Kidney epithelial cell (primary cell): ENCODE data around the gene LRRC8C. TPM values are rescaled to one million over a fixed set of nuclear protein-coding genes. Genes with fewer than 3 reads are reported as not detected.
A peak's percentile ranks its signal among the peaks of the same experiment; 100 is the strongest.

Experiments used
- DNase-seq: peaks from one replicate; pipeline ENCODE4 v3.0.0-alpha.2; 2010; ENCODE audit warnings: low read depth
- H3K27me3 ChIP-seq: 2 replicates; pipeline ENCODE4 v1.6.0; 2011; ENCODE audit warnings: low read length; ENCODE audit not compliant: control insufficient read depth, insufficient read depth
- H3K36me3 ChIP-seq: 2 replicates; pipeline ENCODE4 v1.5.1; 2011; ENCODE audit warnings: low read length; ENCODE audit not compliant: control insufficient read depth, insufficient read depth
- H3K4me3 ChIP-seq: 2 replicates; pipeline ENCODE4 v1.5.1; 2011; ENCODE audit warnings: low read depth, mild to moderate bottlenecking, control low read depth, low read length
- CTCF ChIP-seq: IDR thresholded peaks from 2 replicates; pipeline ENCODE4 v1.5.1; 2011; ENCODE audit warnings: mild to moderate bottlenecking, moderate library complexity, low read length, control low read depth, inconsistent platforms; ENCODE audit not compliant: insufficient read depth, poor library complexity, severe bottlenecking
- total RNA-seq: library from RNA; depleted of rRNA; stranded (reverse); fragments of >200 nt; gene quantifications from 2 replicates; pipeline ENCODE4 v1.2.3, GENCODE V29; 2015

Gene LRRC8C
- total RNA-seq, 1 donor from 2014 or later: 2.7 TPM

- Histone ChIP-seq H3K36me3 (no peaks in the 10 kb centered on the region), H3K27me3 (no peaks in the 10 kb centered on the region), H3K4me3 (no peak overlapping the region)
- no peak for DNase-seq
- no peak for TF ChIP-seq CTCF
Measured at GRCh38 chr1:89616844-89617627, 15.9 kb upstream of the LRRC8C start.

- TF ChIP-seq CTCF: no peak
- no peak for DNase-seq
- no peaks in the 10 kb centered on the region for H3K27me3 ChIP-seq
- no peak overlapping the region for H3K4me3 ChIP-seq
- no peaks in the 10 kb centered on the region for H3K36me3 ChIP-seq
Measured at GRCh38 chr1:89620664-89621063, 12.3 kb upstream of the LRRC8C start.

GRCh38 chr1:89622895-89623294 is 10.0 kb upstream of the LRRC8C start:
- no peak for DNase-seq
- H3K36me3 ChIP-seq: no peaks in the 10 kb centered on the region
- H3K4me3 ChIP-seq: no peak overlapping the region
- no peaks in the 10 kb centered on the region for H3K27me3 ChIP-seq
- TF ChIP-seq CTCF: peak; percentile 1

DNA sequence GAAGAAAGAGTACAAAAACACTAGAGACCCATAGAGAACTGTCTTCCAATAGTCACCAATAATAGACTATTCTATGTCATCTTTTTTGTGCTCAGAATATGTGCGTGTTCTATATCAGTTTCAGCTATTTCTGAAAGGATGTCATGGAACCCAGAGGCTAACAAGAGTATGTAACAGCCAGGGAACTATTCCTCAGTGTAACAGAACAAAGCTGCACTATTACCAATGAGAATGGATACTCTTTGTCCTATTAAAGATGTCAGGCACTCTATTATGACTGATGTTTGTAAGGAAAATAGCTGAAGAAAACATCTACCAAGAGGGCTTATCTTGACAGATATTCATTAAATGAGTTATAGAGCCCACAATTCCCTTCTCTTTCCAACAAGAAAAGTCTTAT is 8.6 kb upstream of the LRRC8C start:
- DNase-seq: no peak
- Histone ChIP-seq H3K36me3 (no peaks in the 10 kb centered on the region), H3K27me3 (no peaks in the 10 kb centered on the region), H3K4me3 (no peak overlapping the region)
- TF ChIP-seq CTCF: no peak

DNA sequence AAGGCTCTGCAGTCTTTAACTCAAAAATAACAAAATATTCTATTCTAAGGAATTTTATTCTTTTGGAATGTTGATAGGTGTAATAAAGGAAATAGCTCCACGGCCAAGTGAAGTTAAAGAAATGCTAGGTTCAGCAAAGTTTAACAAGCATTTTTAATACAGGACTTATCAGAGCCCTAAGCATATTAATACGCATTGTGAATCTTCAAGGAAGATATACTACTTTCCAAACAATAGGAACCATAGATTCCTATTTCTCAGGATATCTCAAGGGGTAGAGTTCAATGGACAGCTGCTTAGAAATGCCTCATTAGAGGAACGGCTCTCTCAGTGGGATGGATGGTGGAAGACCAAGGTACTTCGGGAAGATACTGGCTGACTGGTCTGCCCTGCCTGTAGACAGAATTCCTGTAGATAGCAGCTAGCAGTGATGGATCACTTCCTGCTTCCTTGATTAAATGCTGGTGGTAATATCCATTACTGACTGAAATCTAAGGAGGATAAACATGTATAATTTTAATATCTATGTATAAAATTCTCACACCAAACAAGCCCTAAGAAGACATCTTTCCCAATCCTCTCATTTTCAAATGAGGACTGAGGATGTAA is 8.1 kb upstream of the LRRC8C start:
- TF ChIP-seq CTCF: no peak
- Histone ChIP-seq H3K36me3 (no peaks in the 10 kb centered on the region), H3K27me3 (no peaks in the 10 kb centered on the region), H3K4me3 (no peak overlapping the region)
- DNase-seq: no peak
